Uterus (tissue), 2 donors: ENCODE data around the gene SETBP1.

Source experiments
- CTCF ChIP-seq, 4 experiments: fragments of 200-600 bp in 2 of 4; fragments of 450-650 bp in 2 of 4; sonication (generic) in 2 of 4; IDR thresholded peaks; one replicate each; pipeline ENCODE4 v1.5.1; 2016 to 2019; ENCODE audit warnings: antibody characterized with exemption in 4 of 4, mild to moderate bottlenecking in 2 of 4, moderate library complexity in 1 of 4
- POLR2A ChIP-seq, 2 donors: fragments of 450-650 bp; IDR thresholded peaks; one replicate each; pipeline ENCODE4 v1.6.1; 2016; ENCODE audit warnings: antibody characterized with exemption in 2 of 2, mild to moderate bottlenecking in 1 of 2, moderate library complexity in 1 of 2

- no peak for TF ChIP-seq CTCF (IDR thresholded peaks at IDR 0.05)
- TF ChIP-seq POLR2A (IDR thresholded peaks at IDR 0.05): no peak
Observed at GRCh38 chr18:44702594-44702993, 21.9 kb downstream of the SETBP1 start.
